HG03575 (cell line): ENCODE results near the gene TMEM184B.

ENCODE experiments used
- ATAC-seq: cut with Tn5 transposase; IDR thresholded peaks from one replicate; pipeline ENCODE4 v1.9.1; 2021; ENCODE audit not compliant: unreplicated experiment, insufficient number of reproducible peaks, low FRiP score; ENCODE audit errors: extremely low read depth

The TMEM184B gene

GRCh38 chr22:38309614-38310517 is 37.1 kb upstream of the TMEM184B start:
- ATAC-seq = no peak

- no peak for ATAC-seq
Observed at GRCh38 chr22:38308791-38309498, 36.1 kb upstream of the TMEM184B start.

GRCh38 chr22:38305471-38306448 is 33.0 kb upstream of the TMEM184B start:
- ATAC-seq = peak; percentile 45

GRCh38 chr22:38304526-38304925 is 31.7 kb upstream of the TMEM184B start:
- no peak for ATAC-seq

GRCh38 chr22:38303974-38304373 is 31.2 kb upstream of the TMEM184B start:
- no peak for ATAC-seq

- no peak for ATAC-seq
Observed at GRCh38 chr22:38302906-38303305, 30.1 kb upstream of the TMEM184B start.

- no peak for ATAC-seq
Observed at GRCh38 chr22:38300946-38301345, 28.1 kb upstream of the TMEM184B start.

GRCh38 chr22:38300197-38300945 is 27.6 kb upstream of the TMEM184B start:
- no peak for ATAC-seq

- no peak for ATAC-seq
Observed at GRCh38 chr22:38299770-38300102, 26.9 kb upstream of the TMEM184B start.

GRCh38 chr22:38298312-38299005 is 25.6 kb upstream of the TMEM184B start:
- ATAC-seq = no peak

- ATAC-seq = no peak
Observed at GRCh38 chr22:38296372-38296771, 23.6 kb upstream of the TMEM184B start.

GRCh38 chr22:38295863-38296262 is 23.1 kb upstream of the TMEM184B start:
- no peak for ATAC-seq

GRCh38 chr22:38295339-38295738 is 22.5 kb upstream of the TMEM184B start:
- ATAC-seq = no peak

GRCh38 chr22:38294193-38294592 is 21.4 kb upstream of the TMEM184B start:
- ATAC-seq = no peak

GRCh38 chr22:38292694-38293093 is 19.9 kb upstream of the TMEM184B start:
- ATAC-seq = no peak

- no peak for ATAC-seq
Observed at GRCh38 chr22:38291201-38291777, 18.5 kb upstream of the TMEM184B start.

- ATAC-seq = no peak
Observed at GRCh38 chr22:38290347-38290746, 17.5 kb upstream of the TMEM184B start.

- no peak for ATAC-seq
Observed at GRCh38 chr22:38289583-38290082, 16.8 kb upstream of the TMEM184B start.
